ENCODE data around the gene SNX1.
"Not testable (repeated sequence)": the region's sequence is repeated elsewhere in the genome, so short reads cannot be mapped to it uniquely, and the experiment has no call there.

The SNX1 gene

GRCh38 chr15:64095795-64096667 is at the start of gene SNX1:
SNX1 (plus strand) TSS chr15:64095982; CDS start chr15:64096014, 32 bp downstream.
- H3K27ac Mint-ChIP-seq, result peak within 1 kb of the TSS; percentile 99
- no peaks in the 10 kb centered on the region for H3K27me3 Mint-ChIP-seq (ENCODE audit: low read depth)
- peaks cover 50% of the 10 kb centered on the region for H3K4me1 Mint-ChIP-seq (ENCODE audit: low read depth)
- H3K4me3 Mint-ChIP-seq, result peak within 1 kb of the TSS; percentile 95
- H3K36me3 Mint-ChIP-seq (ENCODE audit: low read depth), result peaks cover 9% of the 10 kb centered on the region
- H3K9me3 Mint-ChIP-seq, result no peaks in the 10 kb centered on the region

- H3K36me3 Mint-ChIP-seq (ENCODE audit: low read depth), result no peaks in the 10 kb centered on the region
- peaks cover 25% of the 10 kb centered on the region for H3K27me3 Mint-ChIP-seq (ENCODE audit: low read depth)
- peak within 1 kb of the TSS; percentile 79 for H3K4me3 Mint-ChIP-seq
- no peaks in the 10 kb centered on the region for H3K9me3 Mint-ChIP-seq
- peaks cover 25% of the 10 kb centered on the region for H3K4me1 Mint-ChIP-seq (ENCODE audit: low read depth)
- H3K27ac Mint-ChIP-seq, result peak within 1 kb of the TSS; percentile 37
Measured at GRCh38 chr15:64046421-64047153, 49.2 kb upstream of the SNX1 start, which contains the start of gene DAPK2. DAPK2 (minus strand) TSS chr15:64046485; CDS start chr15:64040261, 6,224 bp downstream.

- Mint-ChIP-seq H3K36me3 (ENCODE audit: low read depth) (peaks cover 1% of the 10 kb centered on the region), H3K27ac (no peak overlapping the region), H3K4me3 (no peak overlapping the region), H3K27me3 (ENCODE audit: low read depth) (peaks cover 16% of the 10 kb centered on the region), H3K4me1 (ENCODE audit: low read depth) (peaks cover 25% of the 10 kb centered on the region), H3K9me3 (no peaks in the 10 kb centered on the region)
Measured at GRCh38 chr15:64048781-64049460, 46.9 kb upstream of the SNX1 start.

- Mint-ChIP-seq H3K9me3 (no peaks in the 10 kb centered on the region), H3K4me1 (ENCODE audit: low read depth) (peaks cover 19% of the 10 kb centered on the region), H3K27me3 (ENCODE audit: low read depth) (peaks cover 8% of the 10 kb centered on the region), H3K36me3 (ENCODE audit: low read depth) (peaks cover 1% of the 10 kb centered on the region), H3K27ac (peak overlapping the region; percentile 55), H3K4me3 (no peak overlapping the region)
Measured at GRCh38 chr15:64050281-64051092, 45.3 kb upstream of the SNX1 start.

GRCh38 chr15:64051093-64051402 is 44.7 kb upstream of the SNX1 start:
- no peaks in the 10 kb centered on the region for H3K9me3 Mint-ChIP-seq
- H3K27ac Mint-ChIP-seq, result no peak overlapping the region
- peaks cover 8% of the 10 kb centered on the region for H3K27me3 Mint-ChIP-seq (ENCODE audit: low read depth)
- H3K36me3 Mint-ChIP-seq (ENCODE audit: low read depth), result peaks cover 1% of the 10 kb centered on the region
- H3K4me3 Mint-ChIP-seq, result no peak overlapping the region
- peaks cover 19% of the 10 kb centered on the region for H3K4me1 Mint-ChIP-seq (ENCODE audit: low read depth)

- peaks cover 7% of the 10 kb centered on the region for H3K27me3 Mint-ChIP-seq (ENCODE audit: low read depth)
- peaks cover 17% of the 10 kb centered on the region for H3K4me1 Mint-ChIP-seq (ENCODE audit: low read depth)
- H3K4me3 Mint-ChIP-seq, result no peak overlapping the region
- peaks cover 1% of the 10 kb centered on the region for H3K36me3 Mint-ChIP-seq (ENCODE audit: low read depth)
- H3K9me3 Mint-ChIP-seq, result no peaks in the 10 kb centered on the region
- H3K27ac Mint-ChIP-seq, result no peak overlapping the region
Measured at GRCh38 chr15:64051407-64052259, 44.1 kb upstream of the SNX1 start.

- H3K9me3 Mint-ChIP-seq, result no peaks in the 10 kb centered on the region
- H3K27ac Mint-ChIP-seq, result no peak overlapping the region
- H3K4me3 Mint-ChIP-seq, result no peak overlapping the region
- H3K4me1 Mint-ChIP-seq (ENCODE audit: low read depth), result peaks cover 13% of the 10 kb centered on the region
- H3K36me3 Mint-ChIP-seq (ENCODE audit: low read depth), result peaks cover 1% of the 10 kb centered on the region
- H3K27me3 Mint-ChIP-seq (ENCODE audit: low read depth), result peaks cover 2% of the 10 kb centered on the region
Measured at GRCh38 chr15:64052925-64053491, 42.8 kb upstream of the SNX1 start.

- H3K9me3 Mint-ChIP-seq; H3K36me3 Mint-ChIP-seq (ENCODE audit: low read depth); H3K27me3 Mint-ChIP-seq (ENCODE audit: low read depth); H3K27ac Mint-ChIP-seq; H3K4me3 Mint-ChIP-seq: not testable (repeated sequence)
- H3K4me1 Mint-ChIP-seq (ENCODE audit: low read depth), result peaks cover 11% of the 10 kb centered on the region
Measured at GRCh38 chr15:64053674-64054073, 42.1 kb upstream of the SNX1 start.

- H3K9me3 Mint-ChIP-seq, result no peaks in the 10 kb centered on the region
- no peaks in the 10 kb centered on the region for H3K27me3 Mint-ChIP-seq (ENCODE audit: low read depth)
- no peaks in the 10 kb centered on the region for H3K4me1 Mint-ChIP-seq (ENCODE audit: low read depth)
- H3K36me3 Mint-ChIP-seq (ENCODE audit: low read depth), result no peaks in the 10 kb centered on the region
- H3K27ac Mint-ChIP-seq, result no peak overlapping the region
- no peak overlapping the region for H3K4me3 Mint-ChIP-seq
Measured at GRCh38 chr15:64058279-64058678, 37.5 kb upstream of the SNX1 start.

- H3K4me3 Mint-ChIP-seq; H3K27ac Mint-ChIP-seq; H3K9me3 Mint-ChIP-seq; H3K4me1 Mint-ChIP-seq (ENCODE audit: low read depth); H3K36me3 Mint-ChIP-seq (ENCODE audit: low read depth); H3K27me3 Mint-ChIP-seq (ENCODE audit: low read depth): not testable (repeated sequence)
Measured at GRCh38 chr15:64059104-64059503, 36.7 kb upstream of the SNX1 start.

GRCh38 chr15:64060716-64061115 is 35.1 kb upstream of the SNX1 start:
- no peaks in the 10 kb centered on the region for H3K36me3 Mint-ChIP-seq (ENCODE audit: low read depth)
- no peak overlapping the region for H3K27ac Mint-ChIP-seq
- no peak overlapping the region for H3K4me3 Mint-ChIP-seq
- no peaks in the 10 kb centered on the region for H3K4me1 Mint-ChIP-seq (ENCODE audit: low read depth)
- no peaks in the 10 kb centered on the region for H3K27me3 Mint-ChIP-seq (ENCODE audit: low read depth)
- no peaks in the 10 kb centered on the region for H3K9me3 Mint-ChIP-seq

- Mint-ChIP-seq H3K4me1 (ENCODE audit: low read depth) (peaks cover 10% of the 10 kb centered on the region), H3K27me3 (ENCODE audit: low read depth) (no peaks in the 10 kb centered on the region), H3K4me3 (no peak overlapping the region), H3K9me3 (no peaks in the 10 kb centered on the region), H3K27ac (no peak overlapping the region), H3K36me3 (ENCODE audit: low read depth) (peaks cover 3% of the 10 kb centered on the region)
Measured at GRCh38 chr15:64066451-64066850, 29.3 kb upstream of the SNX1 start.

- no peaks in the 10 kb centered on the region for H3K27me3 Mint-ChIP-seq (ENCODE audit: low read depth)
- peaks cover 3% of the 10 kb centered on the region for H3K36me3 Mint-ChIP-seq (ENCODE audit: low read depth)
- H3K4me3 Mint-ChIP-seq, result no peak overlapping the region
- peaks cover 10% of the 10 kb centered on the region for H3K4me1 Mint-ChIP-seq (ENCODE audit: low read depth)
- no peaks in the 10 kb centered on the region for H3K9me3 Mint-ChIP-seq
- H3K27ac Mint-ChIP-seq, result no peak overlapping the region
Measured at GRCh38 chr15:64067564-64068030, 28.2 kb upstream of the SNX1 start.

Data from T-helper 1 cell treated with Interleukin-12 subunit alpha and Interleukin-12 subunit beta and Interleukin-4 antibody, amounts not matched to agents 30 μg/mL and 1 μg/mL, for 36 hours (primary cell).